Ishikawa (cell line): ENCODE data around the gene POP4.

Source experiments
- CEBPB ChIP-seq: IDR thresholded peaks from 2 replicates; pipeline ENCODE4 v1.6.1; 2012
- CREB1 ChIP-seq: IDR thresholded peaks from 2 replicates; pipeline ENCODE4 v1.6.1; 2012; ENCODE audit warnings: low read depth
- EGR1 ChIP-seq: IDR thresholded peaks from 2 replicates; pipeline ENCODE4 v1.6.1; 2012
- EP300 ChIP-seq: IDR thresholded peaks from 2 replicates; pipeline ENCODE4 v1.6.1; 2012; ENCODE audit warnings: borderline replicate concordance
- FOXM1 ChIP-seq: IDR thresholded peaks from 2 replicates; pipeline ENCODE4 v1.6.1; 2012; ENCODE audit warnings: low read depth, borderline replicate concordance
- NFIC ChIP-seq: IDR thresholded peaks from 2 replicates; pipeline ENCODE4 v1.6.1; 2012
- RAD21 ChIP-seq: IDR thresholded peaks from 2 replicates; pipeline ENCODE4 v1.6.1; 2012; ENCODE audit warnings: low read depth
- REST ChIP-seq: IDR thresholded peaks from 2 replicates; pipeline ENCODE4 v1.6.1; 2012; ENCODE audit warnings: low read depth, mild to moderate bottlenecking
- TAF1 ChIP-seq: IDR thresholded peaks from 2 replicates; pipeline ENCODE4 v1.6.1; 2012; ENCODE audit warnings: low read depth, mild to moderate bottlenecking
- TCF12 ChIP-seq: IDR thresholded peaks from 2 replicates; pipeline ENCODE4 v1.6.1; 2012; ENCODE audit warnings: low read depth
- TEAD4 ChIP-seq: IDR thresholded peaks from 2 replicates; pipeline ENCODE4 v1.6.1; 2012
- YY1 ChIP-seq: IDR thresholded peaks from 2 replicates; pipeline ENCODE4 v1.6.1; 2012; ENCODE audit warnings: low read depth
- ZBTB7A ChIP-seq: IDR thresholded peaks from 2 replicates; pipeline ENCODE4 v1.6.1; 2012; ENCODE audit warnings: low read depth
- TF ChIP-seq, protein P1 (sequence below): IDR thresholded peaks from 2 replicates; pipeline ENCODE4 v1.6.1; 2012
- TF ChIP-seq, protein P2 (sequence below): IDR thresholded peaks from 2 replicates; pipeline ENCODE4 v1.6.1; 2012

POP4 gene

GRCh38 chr19:29587518-29587986, 18.5 kb upstream of the POP4 start:
- no peak for TF ChIP-seq CEBPB
- TF ChIP-seq ZBTB7A: no peak
- no peak for TF ChIP-seq CREB1
- TF ChIP-seq TEAD4: no peak
- no peak for TF ChIP-seq FOXM1
- TF ChIP-seq EP300: no peak
- no peak for TF ChIP-seq NFIC
- TF ChIP-seq RAD21: no peak
- no peak for TF ChIP-seq TAF1
- TF ChIP-seq REST: no peak
- no peak for TF ChIP-seq TCF12
- TF ChIP-seq, protein P1, sequence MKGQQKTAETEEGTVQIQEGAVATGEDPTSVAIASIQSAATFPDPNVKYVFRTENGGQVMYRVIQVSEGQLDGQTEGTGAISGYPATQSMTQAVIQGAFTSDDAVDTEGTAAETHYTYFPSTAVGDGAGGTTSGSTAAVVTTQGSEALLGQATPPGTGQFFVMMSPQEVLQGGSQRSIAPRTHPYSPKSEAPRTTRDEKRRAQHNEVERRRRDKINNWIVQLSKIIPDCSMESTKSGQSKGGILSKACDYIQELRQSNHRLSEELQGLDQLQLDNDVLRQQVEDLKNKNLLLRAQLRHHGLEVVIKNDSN: no peak
- no peak for TF ChIP-seq EGR1
- TF ChIP-seq, protein P2, sequence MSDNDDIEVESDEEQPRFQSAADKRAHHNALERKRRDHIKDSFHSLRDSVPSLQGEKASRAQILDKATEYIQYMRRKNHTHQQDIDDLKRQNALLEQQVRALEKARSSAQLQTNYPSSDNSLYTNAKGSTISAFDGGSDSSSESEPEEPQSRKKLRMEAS: no peak
- TF ChIP-seq YY1: no peak

DNA sequence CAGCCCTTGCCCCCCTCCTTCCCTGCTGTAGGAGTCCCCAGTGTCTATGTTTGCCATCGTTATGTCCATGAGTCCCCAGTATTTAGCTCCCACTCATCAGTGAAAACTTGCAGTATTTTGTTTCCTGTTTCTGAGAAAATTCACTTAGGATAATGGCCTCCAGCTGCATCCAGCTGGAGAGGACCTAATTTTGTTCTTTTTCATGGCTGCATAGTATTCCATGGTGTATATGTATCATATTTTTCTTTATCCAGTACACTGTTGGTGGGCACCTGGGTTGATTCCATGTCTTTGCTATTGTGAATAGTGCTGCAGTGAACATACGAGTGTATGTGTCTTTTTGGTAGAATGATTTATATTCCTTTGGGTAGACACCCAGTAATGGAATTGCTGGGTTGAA, 18.0 kb upstream of the POP4 start:
- TF ChIP-seq YY1 (no peak), EP300 (no peak)

GRCh38 chr19:29590278-29590677, 15.8 kb upstream of the POP4 start:
- no peak for TF ChIP-seq EGR1
- TF ChIP-seq RAD21: no peak
- no peak for TF ChIP-seq ZBTB7A
- TF ChIP-seq TEAD4: no peak
- no peak for TF ChIP-seq REST
- TF ChIP-seq TAF1: no peak

DNA sequence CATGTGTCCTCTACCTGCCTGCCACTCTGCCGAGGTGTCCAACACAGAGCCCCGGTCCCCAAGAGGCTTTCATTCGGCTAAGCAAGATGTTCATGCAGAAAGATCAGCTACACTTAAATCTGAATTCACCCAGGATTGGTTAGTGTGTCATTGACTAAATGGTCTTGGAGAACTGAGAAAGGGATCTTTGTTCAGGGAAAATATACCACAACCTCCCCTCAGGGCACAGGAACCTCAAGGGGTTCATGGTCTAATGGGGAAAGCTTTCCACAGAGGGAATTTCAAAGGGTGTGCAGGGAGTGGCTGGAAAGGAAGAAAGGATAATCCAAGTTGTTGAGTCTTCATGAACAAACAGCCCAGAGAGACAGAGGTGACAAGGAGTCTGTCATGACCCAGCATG, 14.4 kb upstream of the POP4 start:
- no peak for TF ChIP-seq FOXM1
- TF ChIP-seq TEAD4: no peak
- no peak for TF ChIP-seq CREB1
- no peak for TF ChIP-seq EP300
- TF ChIP-seq TCF12: no peak
- TF ChIP-seq EGR1: no peak
- TF ChIP-seq CEBPB: no peak
- TF ChIP-seq, protein P1: no peak
- TF ChIP-seq, protein P2: no peak
- no peak for TF ChIP-seq REST
- TF ChIP-seq RAD21: no peak

GRCh38 chr19:29593869-29594268, 12.2 kb upstream of the POP4 start:
- TF ChIP-seq, protein P2: no peak
- no peak for TF ChIP-seq CEBPB
